GM12891 (cell line): ENCODE measurements around the gene HOXD1.

Experiments
- DNase-seq: peaks from one replicate; pipeline ENCODE4 v3.0.0; 2011; ENCODE audit warnings: low spot score; ENCODE audit not compliant: insufficient read length
- FAIRE-seq: peaks from 2 replicates; lab custom pipeline; 2011; peaks lifted over from hg19 to GRCh38; lab: Jason Lieb, UNC
- PAX5 ChIP-seq: IDR thresholded peaks from 2 replicates; pipeline ENCODE4 v1.6.1; 2011; ENCODE audit warnings: low read length, moderate library complexity, mild to moderate bottlenecking; ENCODE audit not compliant: insufficient read depth, severe bottlenecking
- POLR2A ChIP-seq: IDR thresholded peaks from 2 replicates; pipeline ENCODE4 v1.6.1; 2011; ENCODE audit warnings: low read depth, low read length, control low read depth
- POLR2AphosphoS5 ChIP-seq: IDR thresholded peaks from 2 replicates; pipeline ENCODE4 v1.6.1; 2011; ENCODE audit warnings: low read depth, low read length, control low read depth
- POU2F2 ChIP-seq: IDR thresholded peaks from 2 replicates; pipeline ENCODE4 v1.6.1; 2011; ENCODE audit warnings: low read depth, mild to moderate bottlenecking, control low read depth, low read length, moderate library complexity
- SPI1 ChIP-seq: IDR thresholded peaks from 2 replicates; pipeline ENCODE4 v1.6.1; 2011; ENCODE audit warnings: low read depth, low read length, control low read depth
- TAF1 ChIP-seq: IDR thresholded peaks from 2 replicates; pipeline ENCODE4 v1.6.1; 2011; ENCODE audit warnings: low read depth, low read length, control low read depth

Gene HOXD1

GRCh38 chr2:176146645-176147044, 41.8 kb upstream of the HOXD1 start:
- DNase-seq (no peak), FAIRE-seq (no peak)
- TF ChIP-seq POLR2AphosphoS5 = no peak
- no peak for TF ChIP-seq TAF1
- TF ChIP-seq PAX5 = no peak
- TF ChIP-seq SPI1 = no peak
- no peak for TF ChIP-seq POU2F2
- no peak for TF ChIP-seq POLR2A

- no peak for FAIRE-seq
Measured at GRCh38 chr2:176147210-176147799, 41.2 kb upstream of the HOXD1 start.

GRCh38 chr2:176147800-176148496, 40.5 kb upstream of the HOXD1 start:
- TF ChIP-seq PAX5 (no peak), POU2F2 (no peak)
- no peak for DNase-seq
- no peak for FAIRE-seq

More at GRCh38 chr2:176147210-176147799, 41.2 kb upstream of the HOXD1 start:
- TF ChIP-seq POLR2AphosphoS5 (no peak), POU2F2 (no peak), POLR2A (no peak), SPI1 (no peak)
- no peak for DNase-seq

- no peak for FAIRE-seq
- DNase-seq = no peak
- TF ChIP-seq POLR2A (no peak), POU2F2 (no peak), SPI1 (no peak), POLR2AphosphoS5 (no peak), PAX5 (no peak), TAF1 (no peak)
Measured at GRCh38 chr2:176148751-176149421, 39.6 kb upstream of the HOXD1 start.

GRCh38 chr2:176149481-176149938, 39.0 kb upstream of the HOXD1 start:
- DNase-seq (no peak), FAIRE-seq (no peak)
- TF ChIP-seq SPI1 = no peak
- no peak for TF ChIP-seq POU2F2
- TF ChIP-seq TAF1 = no peak
- no peak for TF ChIP-seq POLR2AphosphoS5
- no peak for TF ChIP-seq PAX5
- no peak for TF ChIP-seq POLR2A

- TF ChIP-seq POU2F2 (no peak), POLR2A (no peak), PAX5 (no peak), TAF1 (no peak), POLR2AphosphoS5 (no peak), SPI1 (no peak)
- no peak for FAIRE-seq
Measured at GRCh38 chr2:176149939-176150583, 38.4 kb upstream of the HOXD1 start.

GRCh38 chr2:176150584-176151441, 37.7 kb upstream of the HOXD1 start:
- TF ChIP-seq SPI1 = no peak
- no peak for TF ChIP-seq PAX5
- TF ChIP-seq TAF1 = no peak
- TF ChIP-seq POU2F2 = no peak
- no peak for TF ChIP-seq POLR2AphosphoS5
- TF ChIP-seq POLR2A = no peak
- FAIRE-seq (no peak), DNase-seq (no peak)

More at GRCh38 chr2:176149939-176150583, 38.4 kb upstream of the HOXD1 start:
- no peak for DNase-seq

GRCh38 chr2:176151442-176152287, 36.8 kb upstream of the HOXD1 start, which contains the start of gene HOXD4:
TSS of gene HOXD4 (plus strand) at chr2:176151550. CDS start at chr2:176151634, 84 bp downstream.
- no peak for TF ChIP-seq SPI1
- TF ChIP-seq POLR2A = no peak
- TF ChIP-seq POU2F2 = no peak
- no peak for TF ChIP-seq PAX5
- TF ChIP-seq POLR2AphosphoS5 = no peak
- TF ChIP-seq TAF1 = no peak
- FAIRE-seq (no peak), DNase-seq (no peak)
